ENCODE results near the gene DNAJB6. TPM values are rescaled to one million over a fixed set of nuclear protein-coding genes. Genes with fewer than 3 reads are reported as not detected.

Gene DNAJB6
- total RNA-seq, 4 donors from 2014 or later = 103 to 151 (median 139) TPM

DNA sequence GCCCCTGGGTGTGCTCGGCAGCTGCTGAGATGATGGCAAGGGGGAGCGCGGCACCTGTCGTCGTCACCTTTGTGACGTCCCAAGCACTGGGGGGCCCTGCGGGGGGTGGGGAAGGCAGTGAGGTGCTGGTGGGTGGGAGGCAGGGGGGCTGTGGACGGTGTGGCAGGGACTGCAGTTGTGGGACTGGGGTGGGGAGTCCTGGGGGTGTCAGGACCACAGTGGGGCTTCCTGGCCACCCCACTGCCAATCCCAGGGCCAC lies 82.2 kb downstream of the DNAJB6 start:
- intact Hi-C loops (cut with DNase I) = no loop called here
- TF ChIP-seq POLR2A (IDR thresholded peaks at IDR 0.05; ENCODE audit: low read depth) = no peak
- no peak for TF ChIP-seq EP300 (IDR thresholded peaks at IDR 0.05)
- TF ChIP-seq, protein P1, sequence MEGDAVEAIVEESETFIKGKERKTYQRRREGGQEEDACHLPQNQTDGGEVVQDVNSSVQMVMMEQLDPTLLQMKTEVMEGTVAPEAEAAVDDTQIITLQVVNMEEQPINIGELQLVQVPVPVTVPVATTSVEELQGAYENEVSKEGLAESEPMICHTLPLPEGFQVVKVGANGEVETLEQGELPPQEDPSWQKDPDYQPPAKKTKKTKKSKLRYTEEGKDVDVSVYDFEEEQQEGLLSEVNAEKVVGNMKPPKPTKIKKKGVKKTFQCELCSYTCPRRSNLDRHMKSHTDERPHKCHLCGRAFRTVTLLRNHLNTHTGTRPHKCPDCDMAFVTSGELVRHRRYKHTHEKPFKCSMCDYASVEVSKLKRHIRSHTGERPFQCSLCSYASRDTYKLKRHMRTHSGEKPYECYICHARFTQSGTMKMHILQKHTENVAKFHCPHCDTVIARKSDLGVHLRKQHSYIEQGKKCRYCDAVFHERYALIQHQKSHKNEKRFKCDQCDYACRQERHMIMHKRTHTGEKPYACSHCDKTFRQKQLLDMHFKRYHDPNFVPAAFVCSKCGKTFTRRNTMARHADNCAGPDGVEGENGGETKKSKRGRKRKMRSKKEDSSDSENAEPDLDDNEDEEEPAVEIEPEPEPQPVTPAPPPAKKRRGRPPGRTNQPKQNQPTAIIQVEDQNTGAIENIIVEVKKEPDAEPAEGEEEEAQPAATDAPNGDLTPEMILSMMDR (IDR thresholded peaks at IDR 0.05) = no peak
- TF ChIP-seq POLR2AphosphoS5 (IDR thresholded peaks at IDR 0.05) = no peak

GRCh38 chr7:157422279-157422678 lies 85.5 kb downstream of the DNAJB6 start:
- no peak for DNase-seq (ENCODE audit: extremely low spot score)
- Histone ChIP-seq H3K27ac (replicated peaks in 1 of 4) (no peak overlapping the region), H3K36me3 (peaks cover 1 to 50% (median 24%) of the 10 kb centered on the region in 4 donors), H3K9me3 (no peaks in the 10 kb centered on the region), H3K4me3 (no peak overlapping the region), H3K27me3 (no peaks in the 10 kb centered on the region), H3K4me1 (peaks cover 0 to 5% (median 0%) of the 10 kb centered on the region in 4 donors)
- TF ChIP-seq, protein P1 (IDR thresholded peaks at IDR 0.05) = no peak
- TF ChIP-seq EP300 (IDR thresholded peaks at IDR 0.05) = no peak
- TF ChIP-seq POLR2AphosphoS5 (IDR thresholded peaks at IDR 0.05) = no peak
- no peak for TF ChIP-seq POLR2A (IDR thresholded peaks at IDR 0.05; ENCODE audit: low read depth)
- WGBS = 92% methylated on average over 23 of the region's 23 CpGs
- intact Hi-C loops (cut with DNase I) = no loop called here

More for the DNA sequence above, 82.2 kb downstream of the DNAJB6 start:
- no peak overlapping the region for H3K27ac ChIP-seq (replicated peaks in 1 of 4)
- DNase-seq (ENCODE audit: extremely low spot score) = no peak
- no peaks in the 10 kb centered on the region for H3K9me3 ChIP-seq
- no peaks in the 10 kb centered on the region for H3K27me3 ChIP-seq
- no peak overlapping the region for H3K4me3 ChIP-seq
- peaks cover 22 to 78% (median 57%) of the 10 kb centered on the region in 4 donors for H3K36me3 ChIP-seq
- H3K4me1 ChIP-seq = peaks cover 0 to 3% (median 0%) of the 10 kb centered on the region in 4 donors
- WGBS = no CpG with 5 or more reads among the region's 8 CpGs

DNA sequence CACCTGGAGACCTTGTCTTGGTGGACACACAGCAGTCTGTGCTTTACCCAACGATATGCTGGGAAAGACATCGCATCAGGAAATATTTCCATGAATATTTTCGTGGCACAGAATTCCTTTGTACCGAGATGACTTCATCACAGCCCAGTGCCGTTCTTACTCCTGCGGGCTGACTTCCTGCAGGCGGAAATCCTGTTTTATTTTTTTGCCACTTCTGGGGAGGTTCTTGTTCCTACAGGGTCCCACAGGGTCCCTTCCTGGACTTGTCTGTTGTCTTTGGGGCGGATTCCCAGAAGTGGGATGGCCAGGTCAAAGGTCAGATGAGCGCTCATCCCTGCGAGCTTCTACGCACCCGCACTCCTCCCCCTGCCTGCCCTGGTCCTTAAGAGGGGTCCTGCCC lies 86.5 kb downstream of the DNAJB6 start:
- intact Hi-C loops (cut with DNase I) = no loop called here
- Histone ChIP-seq H3K4me3 (no peak overlapping the region), H3K4me1 (peaks cover 0 to 5% (median 0%) of the 10 kb centered on the region in 4 donors), H3K27me3 (no peaks in the 10 kb centered on the region), H3K36me3 (peaks cover 0 to 39% (median 14%) of the 10 kb centered on the region in 4 donors), H3K27ac (replicated peaks in 1 of 4) (no peak overlapping the region), H3K9me3 (no peaks in the 10 kb centered on the region)
- TF ChIP-seq EP300 (IDR thresholded peaks at IDR 0.05) (no peak), POLR2AphosphoS5 (IDR thresholded peaks at IDR 0.05) (no peak), POLR2A (IDR thresholded peaks at IDR 0.05; ENCODE audit: low read depth) (no peak)
- TF ChIP-seq, protein P1 (IDR thresholded peaks at IDR 0.05) = no peak
- WGBS = 64% methylated on average over 12 of the region's 12 CpGs
- no peak for DNase-seq (ENCODE audit: extremely low spot score)

DNA sequence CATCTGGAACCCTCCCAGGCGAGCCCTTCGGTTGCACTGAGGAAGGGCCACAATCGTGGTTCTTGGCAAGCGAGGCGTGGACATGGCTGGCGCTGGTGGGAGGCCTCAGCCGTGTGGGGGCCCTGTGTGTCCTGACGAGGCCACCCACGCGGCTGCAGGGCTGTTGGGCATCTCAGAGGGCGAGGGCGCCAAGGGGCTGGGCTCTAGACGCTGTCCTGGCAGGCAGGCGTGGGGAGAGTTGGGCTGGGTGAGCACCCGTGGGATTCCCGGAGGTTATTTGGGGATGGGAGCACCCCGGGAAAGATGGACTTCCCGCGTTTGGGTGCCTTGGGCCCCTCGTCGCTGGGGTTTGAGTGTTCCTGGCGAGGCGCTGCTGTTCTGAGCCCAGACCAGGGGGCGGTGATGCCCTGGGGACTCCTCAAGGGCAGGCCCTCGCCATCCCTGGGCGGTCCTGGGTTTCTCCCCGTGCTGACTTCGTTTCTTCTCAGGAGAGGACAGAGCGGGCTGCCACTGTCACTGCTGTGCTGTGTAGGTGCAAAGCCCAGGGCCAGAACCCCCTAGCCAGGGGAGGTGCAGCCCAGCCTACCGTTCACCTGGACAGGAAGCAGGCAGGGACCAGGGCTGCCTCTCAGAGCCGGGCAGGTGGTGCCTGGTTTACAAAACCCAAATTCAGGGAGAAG lies 87.2 kb downstream of the DNAJB6 start:
- intact Hi-C loops (cut with DNase I) = no loop called here
- TF ChIP-seq POLR2AphosphoS5 (IDR thresholded peaks at IDR 0.05) (no peak), POLR2A (IDR thresholded peaks at IDR 0.05; ENCODE audit: low read depth) (no peak), EP300 (IDR thresholded peaks at IDR 0.05) (no peak)
- TF ChIP-seq, protein P1 (IDR thresholded peaks at IDR 0.05) = no peak
- H3K4me3 ChIP-seq = no peak overlapping the region
- WGBS = 91% methylated on average over 11 of the region's 31 CpGs
- DNase-seq (ENCODE audit: extremely low spot score) = no peak
- no peak overlapping the region for H3K27ac ChIP-seq (replicated peaks in 1 of 4)
- peaks cover 0 to 5% (median 0%) of the 10 kb centered on the region in 4 donors for H3K4me1 ChIP-seq
- no peaks in the 10 kb centered on the region for H3K27me3 ChIP-seq
- H3K9me3 ChIP-seq = no peaks in the 10 kb centered on the region
- peaks cover 0 to 32% (median 9%) of the 10 kb centered on the region in 4 donors for H3K36me3 ChIP-seq

Measured in esophagus muscularis mucosa (tissue), 4 donors.